HEK293T (cell line): ENCODE results near the gene CDH12.

Experiments used
- ARNT ChIP-seq: fragments of 450-650 bp; IDR thresholded peaks from 2 replicates; pipeline ENCODE4 v1.6.1; 2017; ENCODE audit warnings: mild to moderate bottlenecking
- ELF4 ChIP-seq: fragments of 450-650 bp; IDR thresholded peaks from 2 replicates; pipeline ENCODE4 v1.6.1; 2017; ENCODE audit warnings: antibody characterized with exemption
- FOXK2 ChIP-seq: fragments of 450-650 bp; IDR thresholded peaks from 2 replicates; pipeline ENCODE4 v1.6.1; 2016; ENCODE audit warnings: mild to moderate bottlenecking
- FOXM1 ChIP-seq: fragments of 450-650 bp; IDR thresholded peaks from 2 replicates; pipeline ENCODE4 v1.6.1; 2017; ENCODE audit warnings: mild to moderate bottlenecking, borderline replicate concordance
- L3MBTL2 ChIP-seq: fragments of 450-650 bp; conservative IDR thresholded peaks from 2 replicates; pipeline ENCODE4 v1.6.1; 2016; ENCODE audit warnings: mild to moderate bottlenecking
- LEF1 ChIP-seq: fragments of 450-650 bp; IDR thresholded peaks from 2 replicates; pipeline ENCODE4 v1.6.1; 2017; ENCODE audit warnings: mild to moderate bottlenecking, borderline replicate concordance
- NFRKB ChIP-seq: fragments of 450-650 bp; IDR thresholded peaks from 2 replicates; pipeline ENCODE4 v1.6.1; 2016; ENCODE audit warnings: mild to moderate bottlenecking, moderate library complexity
- PKNOX1 ChIP-seq: fragments of 450-650 bp; IDR thresholded peaks from 2 replicates; pipeline ENCODE4 v1.6.1; 2016
- SP1 ChIP-seq: fragments of 450-650 bp; IDR thresholded peaks from 2 replicates; pipeline ENCODE4 v1.6.1; 2017

GRCh38 chr5:22500556-22500955, 352.6 kb downstream of the CDH12 start:
- TF ChIP-seq SP1 (no peak), ARNT (no peak), ELF4 (no peak), L3MBTL2 (no peak), FOXK2 (no peak), PKNOX1 (no peak), FOXM1 (no peak), NFRKB (no peak), LEF1 (no peak)
